ENCODE data around the gene PCCA. TPM values are rescaled to one million over a fixed set of nuclear protein-coding genes. Genes with fewer than 3 reads are reported as not detected.
"Not testable (repeated sequence)": the region's sequence is repeated elsewhere in the genome, so short reads cannot be mapped to it uniquely, and the experiment has no call there.

PCCA gene
- total RNA-seq, 1 donor = 33.7 TPM

DNA sequence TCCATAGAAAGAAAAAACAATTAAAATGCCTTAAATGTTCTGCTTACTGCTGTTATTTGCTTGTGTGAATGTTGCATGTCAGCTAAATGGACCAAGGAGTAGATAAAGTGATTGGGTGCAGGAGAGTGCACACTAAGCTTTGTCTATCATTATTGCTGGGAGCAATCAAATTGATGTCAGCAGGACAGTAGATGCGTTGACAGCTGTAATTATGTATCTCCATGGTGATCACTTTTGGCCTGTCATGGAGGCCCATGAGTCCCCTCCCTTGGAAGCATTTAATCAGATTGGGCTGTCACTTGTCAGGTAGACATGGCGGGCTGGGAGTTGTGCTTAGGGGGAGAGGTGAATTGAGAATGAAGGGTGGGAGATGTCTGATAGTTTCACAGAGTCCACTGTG is 215.3 kb downstream of the PCCA start:
- no peak overlapping the region for H3K4me3 ChIP-seq (ENCODE audit: low read depth, low read length)
- TF ChIP-seq, protein P1, sequence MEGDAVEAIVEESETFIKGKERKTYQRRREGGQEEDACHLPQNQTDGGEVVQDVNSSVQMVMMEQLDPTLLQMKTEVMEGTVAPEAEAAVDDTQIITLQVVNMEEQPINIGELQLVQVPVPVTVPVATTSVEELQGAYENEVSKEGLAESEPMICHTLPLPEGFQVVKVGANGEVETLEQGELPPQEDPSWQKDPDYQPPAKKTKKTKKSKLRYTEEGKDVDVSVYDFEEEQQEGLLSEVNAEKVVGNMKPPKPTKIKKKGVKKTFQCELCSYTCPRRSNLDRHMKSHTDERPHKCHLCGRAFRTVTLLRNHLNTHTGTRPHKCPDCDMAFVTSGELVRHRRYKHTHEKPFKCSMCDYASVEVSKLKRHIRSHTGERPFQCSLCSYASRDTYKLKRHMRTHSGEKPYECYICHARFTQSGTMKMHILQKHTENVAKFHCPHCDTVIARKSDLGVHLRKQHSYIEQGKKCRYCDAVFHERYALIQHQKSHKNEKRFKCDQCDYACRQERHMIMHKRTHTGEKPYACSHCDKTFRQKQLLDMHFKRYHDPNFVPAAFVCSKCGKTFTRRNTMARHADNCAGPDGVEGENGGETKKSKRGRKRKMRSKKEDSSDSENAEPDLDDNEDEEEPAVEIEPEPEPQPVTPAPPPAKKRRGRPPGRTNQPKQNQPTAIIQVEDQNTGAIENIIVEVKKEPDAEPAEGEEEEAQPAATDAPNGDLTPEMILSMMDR (IDR thresholded peaks at IDR 0.05; ENCODE audit: insufficient read depth, low read depth, low read length) = no peak
- DNase-seq (ENCODE audit: low read depth) = no peak

DNA sequence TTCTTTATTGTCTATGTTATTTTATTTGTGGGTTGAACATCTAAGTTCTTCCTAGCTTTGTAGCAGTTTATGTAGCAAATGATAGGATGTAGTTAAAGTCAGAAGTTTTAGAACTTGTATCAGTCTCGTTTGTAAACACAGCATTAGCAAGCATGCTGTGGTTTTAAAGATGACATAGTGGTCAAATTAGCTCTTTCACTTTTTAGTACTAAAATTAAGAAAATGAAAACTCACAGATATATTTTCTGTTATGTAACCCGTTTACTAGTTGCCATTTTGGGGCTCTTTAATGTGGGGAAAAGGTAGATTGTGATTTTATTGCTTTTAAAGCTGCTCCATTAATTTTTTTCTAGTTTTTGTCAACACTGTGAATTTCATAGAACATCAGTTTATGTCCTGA is 216.5 kb downstream of the PCCA start:
- TF ChIP-seq, protein P1 (IDR thresholded peaks at IDR 0.05; ENCODE audit: insufficient read depth, low read depth, low read length) = no peak
- H3K4me3 ChIP-seq (ENCODE audit: low read depth, low read length) = no peak overlapping the region
- DNase-seq (ENCODE audit: low read depth) = peak; percentile 37

DNA sequence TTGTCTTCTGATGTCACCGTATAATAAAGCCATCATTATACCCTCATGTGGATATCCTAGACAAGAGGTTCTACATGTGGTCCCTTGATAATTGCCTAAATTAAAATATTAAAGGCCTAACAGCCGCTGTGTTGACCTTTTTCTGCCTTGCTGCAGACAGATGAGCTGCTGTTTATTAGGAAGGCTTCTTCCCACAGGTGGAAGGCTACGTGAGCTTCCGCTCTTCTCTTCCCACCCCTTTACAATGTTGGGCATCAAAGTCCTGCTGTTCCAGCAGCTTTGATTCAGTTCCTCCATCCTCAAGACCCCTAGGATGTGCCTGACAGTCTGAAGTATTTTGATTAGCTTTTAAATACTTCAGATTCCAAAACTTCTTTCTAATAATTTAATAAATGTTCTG is 217.1 kb downstream of the PCCA start:
- TF ChIP-seq, protein P1 (IDR thresholded peaks at IDR 0.05; ENCODE audit: insufficient read depth, low read depth, low read length) = no peak
- H3K4me3 ChIP-seq (ENCODE audit: low read depth, low read length) = no peak overlapping the region
- DNase-seq (ENCODE audit: low read depth) = no peak

DNA sequence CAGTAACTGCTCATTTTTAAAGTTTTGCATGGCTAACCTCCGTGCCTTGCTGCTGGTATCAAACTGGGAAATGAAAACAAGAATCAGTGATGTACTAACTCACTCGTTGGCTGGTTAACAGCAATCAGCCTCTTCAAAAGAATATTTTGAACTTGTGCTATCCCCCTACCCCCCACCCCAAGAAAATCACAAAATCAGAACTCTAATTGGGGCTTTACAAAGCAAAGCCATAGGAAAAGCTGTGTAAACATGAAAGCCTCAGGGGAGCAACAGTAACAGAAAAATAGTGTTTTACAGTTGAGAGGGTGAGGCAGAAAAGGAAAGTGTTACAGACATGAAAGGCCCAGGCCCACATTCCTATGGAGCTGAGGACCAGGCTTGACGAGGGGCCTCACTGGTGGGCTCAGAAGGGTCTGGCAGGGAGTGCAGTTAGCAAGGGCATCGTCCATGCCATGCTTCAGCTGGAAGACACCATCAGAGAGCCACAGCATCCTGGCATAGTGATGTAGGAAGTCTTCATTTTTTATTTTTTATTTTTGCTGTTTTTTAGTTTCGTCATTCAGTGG is 217.6 kb downstream of the PCCA start:
- no peak overlapping the region for H3K4me3 ChIP-seq (ENCODE audit: low read depth, low read length)
- TF ChIP-seq, protein P1 (IDR thresholded peaks at IDR 0.05; ENCODE audit: insufficient read depth, low read depth, low read length) = no peak
- no peak for DNase-seq (ENCODE audit: low read depth)

DNA sequence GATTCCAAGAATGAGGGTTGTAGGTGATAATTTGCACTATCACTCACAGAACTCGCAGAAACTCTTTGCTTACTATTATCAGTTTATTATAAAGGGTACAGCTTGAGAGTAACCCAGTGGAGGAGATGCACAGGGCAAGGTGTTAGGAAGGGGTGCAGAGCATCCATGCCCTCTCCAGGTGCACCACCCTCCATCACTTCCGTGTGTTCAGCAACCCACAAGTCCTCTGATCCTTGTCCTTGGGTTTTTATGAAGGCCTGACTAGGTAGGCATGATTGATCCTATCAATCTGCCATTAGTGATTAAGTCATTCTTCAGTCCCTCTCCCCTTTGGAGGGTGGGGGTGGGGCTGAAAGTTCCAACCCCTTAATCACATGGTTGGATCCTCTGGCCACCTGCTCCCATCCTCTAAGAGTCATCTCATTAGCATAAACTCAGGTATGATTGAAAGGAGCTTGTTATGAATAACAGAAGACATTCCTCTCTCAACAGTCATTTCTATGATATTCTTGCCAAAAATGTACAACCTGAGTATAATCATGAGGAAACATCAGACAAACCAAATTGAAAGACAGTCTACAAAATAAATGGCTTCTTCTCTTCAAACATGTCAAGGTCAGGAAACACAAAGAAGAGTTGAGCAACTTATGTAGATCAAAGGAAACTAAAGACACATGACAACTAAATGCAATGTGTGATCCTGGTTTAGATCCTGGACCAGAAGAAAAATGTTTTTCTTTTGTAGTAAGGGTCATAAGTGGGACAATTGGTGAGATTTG is 225.4 kb downstream of the PCCA start:
- TF ChIP-seq, protein P1 (IDR thresholded peaks at IDR 0.05; ENCODE audit: insufficient read depth, low read depth, low read length) = no peak
- no peak for DNase-seq (ENCODE audit: low read depth)
- H3K4me3 ChIP-seq (ENCODE audit: low read depth, low read length) = no peak overlapping the region

DNA sequence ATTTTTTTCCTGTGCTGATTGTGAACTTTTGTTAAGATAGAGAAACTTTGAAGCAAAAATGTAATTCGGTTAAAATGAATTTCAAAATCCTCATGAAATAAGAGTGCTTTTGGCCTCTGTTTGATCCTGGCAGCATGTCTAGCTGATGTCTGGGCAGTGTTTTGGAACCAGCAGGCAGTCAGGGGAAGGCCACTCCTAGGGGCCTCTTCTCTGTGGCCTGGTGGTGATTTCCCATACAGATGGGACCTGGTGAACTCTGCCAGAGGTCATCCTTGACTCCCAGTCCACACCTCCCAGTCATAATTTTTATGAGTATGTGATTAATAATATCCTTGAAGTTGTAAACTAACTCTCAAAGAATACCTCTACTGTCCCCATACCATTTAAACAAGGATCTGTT is 226.6 kb downstream of the PCCA start:
- no peak overlapping the region for H3K4me3 ChIP-seq (ENCODE audit: low read depth, low read length)
- TF ChIP-seq, protein P1 (IDR thresholded peaks at IDR 0.05; ENCODE audit: insufficient read depth, low read depth, low read length) = no peak
- no peak for DNase-seq (ENCODE audit: low read depth)

DNA sequence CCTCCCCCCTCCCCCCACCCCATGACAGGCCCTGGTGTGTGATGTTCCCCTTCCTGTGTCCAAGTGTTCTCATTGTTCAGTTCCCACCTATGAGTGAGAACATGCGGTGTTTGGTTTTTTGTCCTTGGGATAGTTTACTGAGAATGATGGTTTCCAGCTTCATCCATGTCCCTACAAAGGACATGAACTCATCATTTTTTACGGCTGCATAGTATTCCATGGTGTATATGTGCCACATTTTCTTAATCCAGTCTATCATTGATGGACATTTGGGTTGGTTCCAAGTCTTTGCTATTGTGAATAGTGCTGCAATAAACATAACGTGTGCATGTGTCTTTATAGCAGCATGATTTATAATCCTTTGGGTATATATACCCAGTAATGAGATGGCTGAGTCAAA is 229.6 kb downstream of the PCCA start:
- not testable (repeated sequence) for H3K4me3 ChIP-seq (ENCODE audit: low read depth, low read length); DNase-seq (ENCODE audit: low read depth)

All from fibroblast of villous mesenchyme (primary cell).